DOHH2 (cell line): Measurements from ENCODE around the gene CHST13.

ENCODE experiments used
- EZH2phosphoT487 ChIP-seq: fragments of 200-600 bp; sonication (generic); IDR thresholded peaks from 2 replicates; pipeline ENCODE4 v1.6.1; 2017; ENCODE audit warnings: borderline replicate concordance, mild to moderate bottlenecking, antibody characterized with exemption, low read length, moderate library complexity, mixed read lengths
- TF ChIP-seq, protein P1 (sequence below): fragments of 200-600 bp; sonication (generic); IDR thresholded peaks from one replicate; pipeline ENCODE4 v1.5.1; 2014; ENCODE audit warnings: antibody characterized with exemption, mild to moderate bottlenecking, low read depth, low read length; ENCODE audit not compliant: poor library complexity, severe bottlenecking

DNA sequence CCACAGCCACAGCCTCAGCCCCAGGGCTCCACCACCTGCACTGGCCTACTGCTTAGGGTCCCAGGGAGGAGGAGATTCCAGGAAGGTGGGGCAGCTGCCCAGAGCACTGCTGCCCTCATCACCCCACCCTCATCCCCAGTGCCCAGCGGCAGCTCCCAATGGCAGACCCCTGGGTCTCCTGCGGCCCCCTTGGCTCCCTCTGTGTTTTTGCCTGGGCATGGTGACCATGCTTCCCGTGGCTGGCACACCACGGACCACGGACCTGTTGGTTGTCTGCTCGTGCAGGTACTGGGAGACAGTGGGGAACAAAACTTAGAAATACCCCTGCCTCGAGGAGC, 2.7 kb downstream of the CHST13 start:
- TF ChIP-seq, protein P1, sequence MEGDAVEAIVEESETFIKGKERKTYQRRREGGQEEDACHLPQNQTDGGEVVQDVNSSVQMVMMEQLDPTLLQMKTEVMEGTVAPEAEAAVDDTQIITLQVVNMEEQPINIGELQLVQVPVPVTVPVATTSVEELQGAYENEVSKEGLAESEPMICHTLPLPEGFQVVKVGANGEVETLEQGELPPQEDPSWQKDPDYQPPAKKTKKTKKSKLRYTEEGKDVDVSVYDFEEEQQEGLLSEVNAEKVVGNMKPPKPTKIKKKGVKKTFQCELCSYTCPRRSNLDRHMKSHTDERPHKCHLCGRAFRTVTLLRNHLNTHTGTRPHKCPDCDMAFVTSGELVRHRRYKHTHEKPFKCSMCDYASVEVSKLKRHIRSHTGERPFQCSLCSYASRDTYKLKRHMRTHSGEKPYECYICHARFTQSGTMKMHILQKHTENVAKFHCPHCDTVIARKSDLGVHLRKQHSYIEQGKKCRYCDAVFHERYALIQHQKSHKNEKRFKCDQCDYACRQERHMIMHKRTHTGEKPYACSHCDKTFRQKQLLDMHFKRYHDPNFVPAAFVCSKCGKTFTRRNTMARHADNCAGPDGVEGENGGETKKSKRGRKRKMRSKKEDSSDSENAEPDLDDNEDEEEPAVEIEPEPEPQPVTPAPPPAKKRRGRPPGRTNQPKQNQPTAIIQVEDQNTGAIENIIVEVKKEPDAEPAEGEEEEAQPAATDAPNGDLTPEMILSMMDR, result no peak
- no peak for TF ChIP-seq EZH2phosphoT487
